SU-DHL-6 (cell line): ENCODE measurements around the gene BEND7.

Experiments used
- CTCF ChIP-seq: fragments of 200-600 bp; sonication (generic); IDR thresholded peaks from one replicate; pipeline ENCODE4 v1.5.1; 2017; ENCODE audit warnings: antibody characterized with exemption, mild to moderate bottlenecking, low read length, moderate library complexity; ENCODE audit not compliant: insufficient read depth, poor library complexity, severe bottlenecking
- EZH2phosphoT487 ChIP-seq: fragments of 200-600 bp; sonication (generic), shearing (Covaris generic); conservative IDR thresholded peaks from 2 replicates; pipeline ENCODE4 v1.6.1; 2018; ENCODE audit warnings: mild to moderate bottlenecking, antibody characterized with exemption, low read length, moderate library complexity, mixed read lengths

DNA sequence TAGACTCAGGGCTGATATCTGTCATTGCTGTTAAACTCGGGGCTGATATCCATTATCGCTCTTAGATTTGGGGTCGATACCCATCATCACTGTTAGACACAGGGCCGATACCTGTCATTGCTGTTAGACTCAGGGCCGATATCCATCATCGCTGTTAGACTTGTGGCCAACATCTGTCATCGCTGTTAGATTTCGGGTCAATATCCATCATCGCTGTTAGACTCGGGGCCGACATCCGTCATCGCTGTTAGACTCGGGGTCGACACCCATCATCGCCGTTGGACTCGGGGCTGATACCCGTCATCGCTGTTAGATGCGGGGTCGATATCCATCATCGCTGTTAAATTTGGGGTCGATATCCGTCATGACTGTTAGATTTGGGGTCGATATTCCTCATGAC lies 54.8 kb downstream of the BEND7 start:
- TF ChIP-seq CTCF = no peak
- TF ChIP-seq EZH2phosphoT487 = no peak
